ENCODE results near the gene SLC38A8. TPM values are rescaled to one million over a fixed set of nuclear protein-coding genes. Genes with fewer than 3 reads are reported as not detected.

SLC38A8 gene
- total and polyA plus RNA-seq, 4 donors: 0.08 to 1.0 (median 0.32) TPM

DNA sequence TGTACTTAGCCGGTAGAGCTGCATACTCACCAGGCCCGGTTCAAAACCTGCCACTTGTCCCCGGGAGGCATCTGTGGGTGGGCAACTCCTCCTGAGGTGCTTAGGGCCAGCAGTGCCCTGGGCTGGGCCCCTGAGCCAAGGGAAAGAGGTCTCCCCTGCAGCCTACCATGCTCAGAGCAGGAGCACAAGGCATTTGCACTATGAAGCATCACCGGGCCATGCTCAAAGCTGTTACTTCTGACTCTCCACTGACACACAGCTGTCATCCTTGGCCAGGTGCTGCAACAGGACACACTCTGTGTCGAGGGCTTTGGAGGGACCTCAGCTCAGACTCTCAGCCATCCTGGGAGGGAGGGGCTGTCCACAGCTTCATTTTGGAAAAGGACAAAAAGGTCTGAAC, 37.2 kb downstream of the SLC38A8 start (continued):
- TF ChIP-seq, protein P1, sequence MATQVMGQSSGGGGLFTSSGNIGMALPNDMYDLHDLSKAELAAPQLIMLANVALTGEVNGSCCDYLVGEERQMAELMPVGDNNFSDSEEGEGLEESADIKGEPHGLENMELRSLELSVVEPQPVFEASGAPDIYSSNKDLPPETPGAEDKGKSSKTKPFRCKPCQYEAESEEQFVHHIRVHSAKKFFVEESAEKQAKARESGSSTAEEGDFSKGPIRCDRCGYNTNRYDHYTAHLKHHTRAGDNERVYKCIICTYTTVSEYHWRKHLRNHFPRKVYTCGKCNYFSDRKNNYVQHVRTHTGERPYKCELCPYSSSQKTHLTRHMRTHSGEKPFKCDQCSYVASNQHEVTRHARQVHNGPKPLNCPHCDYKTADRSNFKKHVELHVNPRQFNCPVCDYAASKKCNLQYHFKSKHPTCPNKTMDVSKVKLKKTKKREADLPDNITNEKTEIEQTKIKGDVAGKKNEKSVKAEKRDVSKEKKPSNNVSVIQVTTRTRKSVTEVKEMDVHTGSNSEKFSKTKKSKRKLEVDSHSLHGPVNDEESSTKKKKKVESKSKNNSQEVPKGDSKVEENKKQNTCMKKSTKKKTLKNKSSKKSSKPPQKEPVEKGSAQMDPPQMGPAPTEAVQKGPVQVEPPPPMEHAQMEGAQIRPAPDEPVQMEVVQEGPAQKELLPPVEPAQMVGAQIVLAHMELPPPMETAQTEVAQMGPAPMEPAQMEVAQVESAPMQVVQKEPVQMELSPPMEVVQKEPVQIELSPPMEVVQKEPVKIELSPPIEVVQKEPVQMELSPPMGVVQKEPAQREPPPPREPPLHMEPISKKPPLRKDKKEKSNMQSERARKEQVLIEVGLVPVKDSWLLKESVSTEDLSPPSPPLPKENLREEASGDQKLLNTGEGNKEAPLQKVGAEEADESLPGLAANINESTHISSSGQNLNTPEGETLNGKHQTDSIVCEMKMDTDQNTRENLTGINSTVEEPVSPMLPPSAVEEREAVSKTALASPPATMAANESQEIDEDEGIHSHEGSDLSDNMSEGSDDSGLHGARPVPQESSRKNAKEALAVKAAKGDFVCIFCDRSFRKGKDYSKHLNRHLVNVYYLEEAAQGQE (IDR thresholded peaks at IDR 0.05): no peak

DNA sequence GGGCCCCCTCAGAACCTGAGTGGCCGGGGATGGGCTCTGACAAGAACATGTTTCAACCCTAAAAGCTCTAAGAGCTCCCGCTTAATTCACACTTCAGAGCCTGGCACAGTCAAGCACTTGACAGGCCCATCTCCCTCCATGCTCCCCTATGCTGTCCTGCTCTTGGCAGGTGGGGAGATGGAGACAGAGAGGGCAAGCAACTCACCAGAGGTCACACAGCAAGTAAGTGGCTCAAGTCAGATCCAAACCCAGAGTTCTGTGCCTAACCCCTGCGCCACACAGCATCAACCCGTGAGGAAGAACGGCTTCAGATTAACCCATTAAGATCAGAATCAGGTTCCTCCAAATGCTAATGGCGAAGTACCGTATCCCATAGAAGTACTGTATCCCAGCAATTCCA, 38.2 kb downstream of the SLC38A8 start:
- Histone ChIP-seq H3K36me3 (ENCODE audit: control insufficient read depth in 4 of 4, insufficient read depth in 3 of 4, low read depth in 1 of 4, low read length in 3 of 4) (peaks cover 0 to 15% (median 6%) of the 10 kb centered on the region in 4 donors), H3K27me3 (ENCODE audit: control insufficient read depth in 4 of 4, insufficient read depth in 4 of 4, low read length in 3 of 4) (no peaks in the 10 kb centered on the region), H3K4me1 (ENCODE audit: control insufficient read depth in 4 of 4, insufficient read depth in 4 of 4, low read length in 3 of 4) (no peaks in the 10 kb centered on the region), H3K9me3 (ENCODE audit: control insufficient read depth in 4 of 4, low read length in 3 of 4) (no peaks in the 10 kb centered on the region), H3K9ac (ENCODE audit: low read depth in 1 of 2, low read length in 2 of 2) (no peak overlapping the region), H3K27ac (ENCODE audit: low read depth in 1 of 2, low read length in 2 of 2) (no peak overlapping the region), H3K4me3 (ENCODE audit: low read depth in 1 of 3, low read length in 3 of 3) (no peak overlapping the region)
- WGBS: 76% methylated on average over 7 of the region's 7 CpGs
- TF ChIP-seq GABPA (IDR thresholded peaks at IDR 0.05 in 1 of 2, conservative IDR thresholded peaks at IDR 0.05 in 1 of 2) (no peak), RXRA (IDR thresholded peaks at IDR 0.05) (no peak), JUND (IDR thresholded peaks at IDR 0.05) (no peak), FOXA2 (IDR thresholded peaks at IDR 0.05) (no peak), SP1 (IDR thresholded peaks at IDR 0.05) (no peak), HNF4G (IDR thresholded peaks at IDR 0.05) (no peak), YY1 (IDR thresholded peaks at IDR 0.05) (no peak), EGR1 (IDR thresholded peaks at IDR 0.05; ENCODE audit: low read depth in 2 of 2) (no peak), HNF4A (conservative IDR thresholded peaks at IDR 0.05) (no peak), TAF1 (conservative IDR thresholded peaks at IDR 0.05) (no peak), FOXA1 (IDR thresholded peaks at IDR 0.05) (no peak), RAD21 (IDR thresholded peaks at IDR 0.05) (no peak), NR2F2 (IDR thresholded peaks at IDR 0.05) (no peak)
- TF ChIP-seq, protein P2, sequence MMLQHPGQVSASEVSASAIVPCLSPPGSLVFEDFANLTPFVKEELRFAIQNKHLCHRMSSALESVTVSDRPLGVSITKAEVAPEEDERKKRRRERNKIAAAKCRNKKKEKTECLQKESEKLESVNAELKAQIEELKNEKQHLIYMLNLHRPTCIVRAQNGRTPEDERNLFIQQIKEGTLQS (IDR thresholded peaks at IDR 0.05): no peak
- TF ChIP-seq, protein P3, sequence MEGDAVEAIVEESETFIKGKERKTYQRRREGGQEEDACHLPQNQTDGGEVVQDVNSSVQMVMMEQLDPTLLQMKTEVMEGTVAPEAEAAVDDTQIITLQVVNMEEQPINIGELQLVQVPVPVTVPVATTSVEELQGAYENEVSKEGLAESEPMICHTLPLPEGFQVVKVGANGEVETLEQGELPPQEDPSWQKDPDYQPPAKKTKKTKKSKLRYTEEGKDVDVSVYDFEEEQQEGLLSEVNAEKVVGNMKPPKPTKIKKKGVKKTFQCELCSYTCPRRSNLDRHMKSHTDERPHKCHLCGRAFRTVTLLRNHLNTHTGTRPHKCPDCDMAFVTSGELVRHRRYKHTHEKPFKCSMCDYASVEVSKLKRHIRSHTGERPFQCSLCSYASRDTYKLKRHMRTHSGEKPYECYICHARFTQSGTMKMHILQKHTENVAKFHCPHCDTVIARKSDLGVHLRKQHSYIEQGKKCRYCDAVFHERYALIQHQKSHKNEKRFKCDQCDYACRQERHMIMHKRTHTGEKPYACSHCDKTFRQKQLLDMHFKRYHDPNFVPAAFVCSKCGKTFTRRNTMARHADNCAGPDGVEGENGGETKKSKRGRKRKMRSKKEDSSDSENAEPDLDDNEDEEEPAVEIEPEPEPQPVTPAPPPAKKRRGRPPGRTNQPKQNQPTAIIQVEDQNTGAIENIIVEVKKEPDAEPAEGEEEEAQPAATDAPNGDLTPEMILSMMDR (IDR thresholded peaks at IDR 0.05; ENCODE audit: low read depth, low read length, missing input control): no peak
- TF ChIP-seq, protein P1 (IDR thresholded peaks at IDR 0.05): no peak
- TF ChIP-seq, protein P4, sequence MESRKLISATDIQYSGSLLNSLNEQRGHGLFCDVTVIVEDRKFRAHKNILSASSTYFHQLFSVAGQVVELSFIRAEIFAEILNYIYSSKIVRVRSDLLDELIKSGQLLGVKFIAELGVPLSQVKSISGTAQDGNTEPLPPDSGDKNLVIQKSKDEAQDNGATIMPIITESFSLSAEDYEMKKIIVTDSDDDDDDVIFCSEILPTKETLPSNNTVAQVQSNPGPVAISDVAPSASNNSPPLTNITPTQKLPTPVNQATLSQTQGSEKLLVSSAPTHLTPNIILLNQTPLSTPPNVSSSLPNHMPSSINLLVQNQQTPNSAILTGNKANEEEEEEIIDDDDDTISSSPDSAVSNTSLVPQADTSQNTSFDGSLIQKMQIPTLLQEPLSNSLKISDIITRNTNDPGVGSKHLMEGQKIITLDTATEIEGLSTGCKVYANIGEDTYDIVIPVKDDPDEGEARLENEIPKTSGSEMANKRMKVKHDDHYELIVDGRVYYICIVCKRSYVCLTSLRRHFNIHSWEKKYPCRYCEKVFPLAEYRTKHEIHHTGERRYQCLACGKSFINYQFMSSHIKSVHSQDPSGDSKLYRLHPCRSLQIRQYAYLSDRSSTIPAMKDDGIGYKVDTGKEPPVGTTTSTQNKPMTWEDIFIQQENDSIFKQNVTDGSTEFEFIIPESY (IDR thresholded peaks at IDR 0.05): no peak
- TF ChIP-seq, protein P5, sequence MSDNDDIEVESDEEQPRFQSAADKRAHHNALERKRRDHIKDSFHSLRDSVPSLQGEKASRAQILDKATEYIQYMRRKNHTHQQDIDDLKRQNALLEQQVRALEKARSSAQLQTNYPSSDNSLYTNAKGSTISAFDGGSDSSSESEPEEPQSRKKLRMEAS (IDR thresholded peaks at IDR 0.05): no peak
- DNase-seq (ENCODE audit: low spot score): no peak

Measured in liver (tissue), 9 donors.